Measurements from ENCODE around the gene KMT2D.

The KMT2D gene

DNA sequence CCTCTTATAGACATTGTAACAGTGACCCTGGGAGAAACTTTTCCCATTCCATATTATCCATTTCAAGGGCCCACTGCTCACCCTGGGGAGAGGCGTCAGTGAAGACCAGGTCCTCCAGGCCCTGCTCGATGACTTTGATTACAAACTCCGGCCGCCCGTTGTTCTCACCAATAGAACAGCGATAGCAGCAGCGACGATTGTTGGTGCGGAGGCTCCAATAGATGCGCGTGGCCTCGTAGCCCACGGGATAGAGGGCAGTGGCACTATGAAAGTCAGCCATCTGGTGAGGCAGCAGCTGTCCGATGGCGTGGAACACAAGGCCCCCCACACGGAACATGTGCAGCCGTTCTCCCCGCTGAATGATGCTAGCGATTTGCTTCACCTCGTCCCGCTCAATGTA lies 34.5 kb downstream of the KMT2D start:
- no peaks in the 10 kb centered on the region for H3K4me1 ChIP-seq (ENCODE audit: control insufficient read depth, insufficient read depth, low read depth, low read length)
- no peak overlapping the region for H3K18ac ChIP-seq (ENCODE audit: low read depth in 1 of 2, low read length in 2 of 2)
- no peaks in the 10 kb centered on the region for H3K27me3 ChIP-seq (ENCODE audit: control insufficient read depth in 1 of 2, insufficient read depth in 1 of 2, low read length in 2 of 2)
- WGBS = 99% methylated on average over 21 of the region's 21 CpGs
- H3K79me1 ChIP-seq (replicated peaks; ENCODE audit: low read length, poor library complexity, severe bottlenecking) = peaks cover 47% of the 10 kb centered on the region
- H2AFZ ChIP-seq (ENCODE audit: low read depth, low read length) = no peak overlapping the region
- H3K27ac ChIP-seq (ENCODE audit: low read length, poor library complexity, severe bottlenecking) = no peak overlapping the region
- no peak overlapping the region for H4K91ac ChIP-seq (ENCODE audit: low read length)
- H2BK5ac ChIP-seq (ENCODE audit: low read depth, low read length, poor library complexity, severe bottlenecking) = no peak overlapping the region
- H3K9ac ChIP-seq (ENCODE audit: low read length) = no peak overlapping the region
- H3K9me3 ChIP-seq (ENCODE audit: control insufficient read depth, low read length) = no peaks in the 10 kb centered on the region
- DNase-seq = no peak
- no peak overlapping the region for H3K4me3 ChIP-seq (ENCODE audit: insufficient read depth in 1 of 2, low read depth in 1 of 2, low read length in 2 of 2)
- no peak overlapping the region for H3K4ac ChIP-seq (ENCODE audit: low read depth in 1 of 2, low read length in 2 of 2)
- H2BK15ac ChIP-seq (ENCODE audit: low read depth, poor library complexity, severe bottlenecking) = no peak overlapping the region
- no peak overlapping the region for H3K14ac ChIP-seq (ENCODE audit: low read length in 2 of 2)
- no peak overlapping the region for H2BK120ac ChIP-seq (ENCODE audit: low read depth, low read length)
- no peak overlapping the region for H2BK12ac ChIP-seq (ENCODE audit: low read length in 2 of 2)
- no peak overlapping the region for H3K23ac ChIP-seq (ENCODE audit: low read length in 2 of 2)
- H3K36me3 ChIP-seq (ENCODE audit: control insufficient read depth in 1 of 2, insufficient read depth in 2 of 2, low read depth in 1 of 2, low read length in 2 of 2) = peaks cover 82 to 98% of the 10 kb centered on the region in 2 experiments
- no peak overlapping the region for H3K4me2 ChIP-seq (ENCODE audit: low read length, poor library complexity, severe bottlenecking)
- no peak overlapping the region for H2AK5ac ChIP-seq (ENCODE audit: low read length, severe bottlenecking)
- no peak overlapping the region for H4K8ac ChIP-seq (ENCODE audit: low read length)

GRCh38 chr12:49025463-49025862 lies 35.1 kb downstream of the KMT2D start:
- H2AFZ ChIP-seq (ENCODE audit: low read depth, low read length) = no peak overlapping the region
- no peak overlapping the region for H3K23ac ChIP-seq (ENCODE audit: low read length in 2 of 2)
- H3K4me3 ChIP-seq (ENCODE audit: insufficient read depth in 1 of 2, low read depth in 1 of 2, low read length in 2 of 2) = no peak overlapping the region
- H3K9ac ChIP-seq (ENCODE audit: low read length) = no peak overlapping the region
- no peak for DNase-seq
- no peak overlapping the region for H3K14ac ChIP-seq (ENCODE audit: low read length in 2 of 2)
- peaks cover 40% of the 10 kb centered on the region for H3K79me1 ChIP-seq (replicated peaks; ENCODE audit: low read length, poor library complexity, severe bottlenecking)
- no peak overlapping the region for H2AK5ac ChIP-seq (ENCODE audit: low read length, severe bottlenecking)
- H3K27me3 ChIP-seq (ENCODE audit: control insufficient read depth in 1 of 2, insufficient read depth in 1 of 2, low read length in 2 of 2) = no peaks in the 10 kb centered on the region
- no peak overlapping the region for H3K27ac ChIP-seq (ENCODE audit: low read length, poor library complexity, severe bottlenecking)
- no peak overlapping the region for H3K4ac ChIP-seq (ENCODE audit: low read depth in 1 of 2, low read length in 2 of 2)
- no peak overlapping the region for H2BK15ac ChIP-seq (ENCODE audit: low read depth, poor library complexity, severe bottlenecking)
- no peak overlapping the region for H3K18ac ChIP-seq (ENCODE audit: low read depth in 1 of 2, low read length in 2 of 2)
- no peak overlapping the region for H2BK12ac ChIP-seq (ENCODE audit: low read length in 2 of 2)
- peaks cover 82 to 92% of the 10 kb centered on the region in 2 experiments for H3K36me3 ChIP-seq (ENCODE audit: control insufficient read depth in 1 of 2, insufficient read depth in 2 of 2, low read depth in 1 of 2, low read length in 2 of 2)
- H3K4me1 ChIP-seq (ENCODE audit: control insufficient read depth, insufficient read depth, low read depth, low read length) = no peaks in the 10 kb centered on the region
- no peak overlapping the region for H2BK5ac ChIP-seq (ENCODE audit: low read depth, low read length, poor library complexity, severe bottlenecking)
- no peak overlapping the region for H4K91ac ChIP-seq (ENCODE audit: low read length)
- H3K4me2 ChIP-seq (ENCODE audit: low read length, poor library complexity, severe bottlenecking) = no peak overlapping the region
- no peak overlapping the region for H4K8ac ChIP-seq (ENCODE audit: low read length)
- no peak overlapping the region for H2BK120ac ChIP-seq (ENCODE audit: low read depth, low read length)
- H3K9me3 ChIP-seq (ENCODE audit: control insufficient read depth, low read length) = no peaks in the 10 kb centered on the region
- 95% methylated on average over 3 of the region's 4 CpGs for WGBS

DNA sequence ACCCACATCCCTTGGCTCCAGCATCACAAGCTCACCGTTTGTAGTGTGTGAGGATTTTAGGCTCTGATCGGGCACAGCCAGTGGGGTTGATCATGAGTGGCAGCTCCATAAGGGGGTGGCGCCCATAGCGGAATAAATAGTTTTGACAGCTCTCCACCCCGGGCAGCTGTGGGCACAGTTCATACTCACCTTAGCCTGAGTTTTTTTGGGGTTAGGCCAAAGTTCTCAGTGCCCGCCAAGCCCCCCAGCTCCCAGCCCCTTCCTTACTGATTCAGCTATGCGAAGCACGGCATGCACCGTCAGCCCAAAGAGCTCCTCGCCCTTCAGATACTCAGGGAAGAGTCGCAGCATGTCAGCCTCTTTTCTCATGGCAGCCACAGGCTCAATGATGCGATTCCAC lies 36.1 kb downstream of the KMT2D start:
- no peak overlapping the region for H2BK120ac ChIP-seq (ENCODE audit: low read depth, low read length)
- no peaks in the 10 kb centered on the region for H3K4me1 ChIP-seq (ENCODE audit: control insufficient read depth, insufficient read depth, low read depth, low read length)
- no peak overlapping the region for H3K9ac ChIP-seq (ENCODE audit: low read length)
- H3K4me3 ChIP-seq (ENCODE audit: insufficient read depth in 1 of 2, low read depth in 1 of 2, low read length in 2 of 2) = no peak overlapping the region
- H3K79me1 ChIP-seq (replicated peaks; ENCODE audit: low read length, poor library complexity, severe bottlenecking) = peaks cover 34% of the 10 kb centered on the region
- no peak overlapping the region for H2BK15ac ChIP-seq (ENCODE audit: low read depth, poor library complexity, severe bottlenecking)
- H2AFZ ChIP-seq (ENCODE audit: low read depth, low read length) = no peak overlapping the region
- no peak overlapping the region for H3K23ac ChIP-seq (ENCODE audit: low read length in 2 of 2)
- H3K18ac ChIP-seq (ENCODE audit: low read depth in 1 of 2, low read length in 2 of 2) = no peak overlapping the region
- DNase-seq = no peak
- no peak overlapping the region for H4K8ac ChIP-seq (ENCODE audit: low read length)
- 95% methylated on average over 12 of the region's 12 CpGs for WGBS
- no peak overlapping the region for H3K4ac ChIP-seq (ENCODE audit: low read depth in 1 of 2, low read length in 2 of 2)
- H4K91ac ChIP-seq (ENCODE audit: low read length) = no peak overlapping the region
- H3K27ac ChIP-seq (ENCODE audit: low read length, poor library complexity, severe bottlenecking) = no peak overlapping the region
- H2AK5ac ChIP-seq (ENCODE audit: low read length, severe bottlenecking) = no peak overlapping the region
- peaks cover 82 to 83% of the 10 kb centered on the region in 2 experiments for H3K36me3 ChIP-seq (ENCODE audit: control insufficient read depth in 1 of 2, insufficient read depth in 2 of 2, low read depth in 1 of 2, low read length in 2 of 2)
- no peaks in the 10 kb centered on the region for H3K9me3 ChIP-seq (ENCODE audit: control insufficient read depth, low read length)
- no peak overlapping the region for H3K4me2 ChIP-seq (ENCODE audit: low read length, poor library complexity, severe bottlenecking)
- no peak overlapping the region for H2BK5ac ChIP-seq (ENCODE audit: low read depth, low read length, poor library complexity, severe bottlenecking)
- no peak overlapping the region for H2BK12ac ChIP-seq (ENCODE audit: low read length in 2 of 2)
- no peak overlapping the region for H3K14ac ChIP-seq (ENCODE audit: low read length in 2 of 2)
- no peaks in the 10 kb centered on the region for H3K27me3 ChIP-seq (ENCODE audit: control insufficient read depth in 1 of 2, insufficient read depth in 1 of 2, low read length in 2 of 2)

DNA sequence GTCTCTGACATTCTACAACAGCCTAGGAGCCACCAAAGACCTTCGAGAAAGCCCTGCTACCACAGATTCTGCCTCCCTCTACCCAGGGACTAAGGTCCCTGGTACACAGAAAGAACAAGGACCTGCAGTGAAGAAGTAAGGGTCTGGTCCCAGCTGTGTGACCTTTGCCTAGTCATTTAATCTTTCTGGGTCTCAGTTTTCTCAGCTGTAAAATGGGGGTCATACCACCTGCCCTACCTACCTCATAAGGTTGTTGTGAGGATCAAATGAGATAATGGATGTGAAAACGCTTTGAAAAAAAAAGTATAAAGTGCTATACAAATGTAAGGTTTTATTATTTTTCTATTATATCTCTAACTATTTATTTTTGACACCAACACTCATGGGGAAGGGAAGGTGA lies 36.8 kb downstream of the KMT2D start:
- Histone ChIP-seq H3K27me3 (ENCODE audit: control insufficient read depth in 1 of 2, insufficient read depth in 1 of 2, low read length in 2 of 2) (no peaks in the 10 kb centered on the region), H2AK5ac (ENCODE audit: low read length, severe bottlenecking) (no peak overlapping the region), H3K18ac (ENCODE audit: low read depth in 1 of 2, low read length in 2 of 2) (no peak overlapping the region), H2BK12ac (ENCODE audit: low read length in 2 of 2) (no peak overlapping the region), H3K79me1 (replicated peaks; ENCODE audit: low read length, poor library complexity, severe bottlenecking) (peaks cover 30% of the 10 kb centered on the region), H3K27ac (ENCODE audit: low read length, poor library complexity, severe bottlenecking) (no peak overlapping the region), H2AFZ (ENCODE audit: low read depth, low read length) (no peak overlapping the region), H3K9ac (ENCODE audit: low read length) (no peak overlapping the region), H3K36me3 (ENCODE audit: control insufficient read depth in 1 of 2, insufficient read depth in 2 of 2, low read depth in 1 of 2, low read length in 2 of 2) (peaks cover 75 to 77% of the 10 kb centered on the region in 2 experiments), H4K8ac (ENCODE audit: low read length) (no peak overlapping the region), H3K9me3 (ENCODE audit: control insufficient read depth, low read length) (no peaks in the 10 kb centered on the region), H3K4me1 (ENCODE audit: control insufficient read depth, insufficient read depth, low read depth, low read length) (peaks cover 1% of the 10 kb centered on the region), H2BK120ac (ENCODE audit: low read depth, low read length) (no peak overlapping the region), H2BK5ac (ENCODE audit: low read depth, low read length, poor library complexity, severe bottlenecking) (no peak overlapping the region), H4K91ac (ENCODE audit: low read length) (no peak overlapping the region), H3K14ac (ENCODE audit: low read length in 2 of 2) (no peak overlapping the region), H3K4me2 (ENCODE audit: low read length, poor library complexity, severe bottlenecking) (no peak overlapping the region), H3K4ac (ENCODE audit: low read depth in 1 of 2, low read length in 2 of 2) (no peak overlapping the region), H3K23ac (ENCODE audit: low read length in 2 of 2) (no peak overlapping the region), H2BK15ac (ENCODE audit: low read depth, poor library complexity, severe bottlenecking) (no peak overlapping the region), H3K4me3 (ENCODE audit: insufficient read depth in 1 of 2, low read depth in 1 of 2, low read length in 2 of 2) (no peak overlapping the region)
- no peak for DNase-seq
- WGBS = no CpG with 5 or more reads among the region's 2 CpGs
